ENCODE results near the gene HSD17B3.

DNA sequence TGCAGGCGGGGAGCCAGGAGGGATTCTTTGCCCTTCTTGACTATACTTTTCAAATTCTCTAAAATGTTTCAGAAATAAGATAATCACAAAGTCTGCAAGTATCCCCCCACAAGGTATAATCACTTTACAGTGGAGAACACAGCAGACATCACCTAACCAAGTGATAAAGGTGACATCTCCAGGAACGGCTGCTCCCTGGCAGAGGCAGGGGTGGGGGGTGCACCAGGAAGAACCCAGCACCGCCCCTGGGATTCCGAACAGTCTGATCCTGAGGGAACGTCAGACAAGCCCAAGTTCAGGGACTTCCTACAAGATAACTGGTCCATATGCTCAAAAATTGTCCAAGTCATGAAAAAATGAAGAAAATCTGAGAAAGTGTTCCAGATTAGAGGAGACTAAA lies 85.4 kb downstream of the HSD17B3 start:
- no peak for TF ChIP-seq POLR2A (IDR thresholded peaks at IDR 0.05)
- TF ChIP-seq, protein P1, sequence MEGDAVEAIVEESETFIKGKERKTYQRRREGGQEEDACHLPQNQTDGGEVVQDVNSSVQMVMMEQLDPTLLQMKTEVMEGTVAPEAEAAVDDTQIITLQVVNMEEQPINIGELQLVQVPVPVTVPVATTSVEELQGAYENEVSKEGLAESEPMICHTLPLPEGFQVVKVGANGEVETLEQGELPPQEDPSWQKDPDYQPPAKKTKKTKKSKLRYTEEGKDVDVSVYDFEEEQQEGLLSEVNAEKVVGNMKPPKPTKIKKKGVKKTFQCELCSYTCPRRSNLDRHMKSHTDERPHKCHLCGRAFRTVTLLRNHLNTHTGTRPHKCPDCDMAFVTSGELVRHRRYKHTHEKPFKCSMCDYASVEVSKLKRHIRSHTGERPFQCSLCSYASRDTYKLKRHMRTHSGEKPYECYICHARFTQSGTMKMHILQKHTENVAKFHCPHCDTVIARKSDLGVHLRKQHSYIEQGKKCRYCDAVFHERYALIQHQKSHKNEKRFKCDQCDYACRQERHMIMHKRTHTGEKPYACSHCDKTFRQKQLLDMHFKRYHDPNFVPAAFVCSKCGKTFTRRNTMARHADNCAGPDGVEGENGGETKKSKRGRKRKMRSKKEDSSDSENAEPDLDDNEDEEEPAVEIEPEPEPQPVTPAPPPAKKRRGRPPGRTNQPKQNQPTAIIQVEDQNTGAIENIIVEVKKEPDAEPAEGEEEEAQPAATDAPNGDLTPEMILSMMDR (IDR thresholded peaks at IDR 0.05): no peak

Data from thyroid gland (tissue), 4 donors.